HG03342 (cell line): Measurements from ENCODE around the gene HMGN2.
"Not testable (repeated sequence)": the region's sequence is repeated elsewhere in the genome, so short reads cannot be mapped to it uniquely, and the experiment has no call there.

Experiments used
- ATAC-seq: cut with Tn5 transposase; IDR thresholded peaks from one replicate; pipeline ENCODE4 v1.9.1; 2021; ENCODE audit warnings: mild to moderate bottlenecking, moderate library complexity; ENCODE audit not compliant: unreplicated experiment

HMGN2 gene

DNA sequence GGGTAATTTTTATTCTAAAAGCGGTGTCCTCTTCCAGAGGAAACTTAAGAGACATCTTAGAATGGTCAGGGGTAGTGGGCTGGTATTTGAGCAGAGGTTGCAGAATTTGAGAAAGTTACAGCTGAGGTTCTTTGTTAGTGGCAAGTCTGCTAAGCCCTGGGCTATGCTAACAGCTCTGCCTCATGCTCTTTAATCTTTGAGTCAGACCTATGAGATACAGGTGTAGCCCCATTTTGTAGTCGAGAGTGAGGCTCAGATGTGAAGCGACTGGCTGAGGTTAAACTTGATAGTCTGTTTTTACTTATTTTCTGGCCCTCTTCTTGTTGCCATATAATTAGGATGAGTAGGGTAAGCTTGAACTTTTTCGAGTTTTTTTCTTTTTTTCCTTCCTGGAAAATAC, 4.7 kb downstream of the HMGN2 start:
- no peak for ATAC-seq

- ATAC-seq, result no peak
These were observed 5.4 kb downstream of the HMGN2 start for GRCh38 chr1:26477446-26478152.

DNA sequence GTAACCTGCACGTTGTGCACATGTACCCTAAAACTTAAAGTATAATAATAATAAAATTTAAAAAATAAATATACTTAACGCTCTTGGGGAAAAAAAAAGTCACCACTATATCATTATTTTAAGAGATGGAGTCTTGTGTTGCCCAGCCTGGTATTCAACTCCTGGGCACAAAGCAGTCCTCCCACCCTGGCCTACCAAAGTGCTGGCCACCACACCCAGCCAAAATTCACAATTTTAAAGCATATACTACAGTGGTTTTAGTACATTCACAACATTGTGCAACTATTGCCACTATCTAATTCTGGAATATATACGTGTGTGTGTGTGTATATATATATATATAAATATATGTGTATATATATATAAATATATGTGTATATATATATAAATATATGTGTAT, 5.9 kb downstream of the HMGN2 start:
- ATAC-seq, result no peak

DNA sequence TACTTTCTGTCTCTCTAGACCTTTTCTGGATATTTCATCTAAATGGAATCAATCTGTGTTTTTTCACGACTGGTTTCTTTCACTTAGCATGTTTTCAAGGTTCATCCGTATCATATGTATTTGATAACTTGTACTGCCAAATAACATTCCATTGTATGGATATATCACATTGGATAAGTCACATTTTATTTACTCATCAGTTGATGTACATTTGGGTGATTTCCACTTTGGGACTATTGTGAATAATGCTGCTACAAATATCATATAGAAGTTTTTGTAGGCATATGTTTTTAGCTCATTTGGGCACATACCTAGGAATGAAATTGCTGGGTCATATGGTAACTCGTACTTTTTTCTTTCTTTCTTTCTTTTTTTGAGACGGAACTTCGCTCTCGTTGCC, 6.7 kb downstream of the HMGN2 start:
- ATAC-seq, result no peak

GRCh38 chr1:26482921-26483320, 10.7 kb downstream of the HMGN2 start:
- ATAC-seq, result no peak

DNA sequence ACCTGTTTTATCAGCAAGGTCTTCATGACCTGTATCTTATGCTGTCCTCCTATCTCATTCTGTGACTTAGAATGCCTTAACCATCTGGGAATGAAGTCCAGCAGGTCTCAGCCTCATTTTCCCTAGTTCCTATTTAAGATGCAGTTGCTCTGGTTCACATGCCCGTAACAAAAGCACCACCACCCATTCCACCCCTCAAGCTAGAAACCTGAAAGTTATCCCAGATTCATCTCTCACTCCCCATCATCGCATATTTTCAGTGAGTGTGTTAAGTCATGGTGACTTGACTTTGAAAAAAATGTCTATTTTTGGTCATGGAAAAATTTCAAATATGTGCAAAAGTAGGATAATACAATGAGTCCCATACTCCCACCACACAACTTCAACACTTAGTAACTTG, 11.7 kb downstream of the HMGN2 start:
- no peak for ATAC-seq

DNA sequence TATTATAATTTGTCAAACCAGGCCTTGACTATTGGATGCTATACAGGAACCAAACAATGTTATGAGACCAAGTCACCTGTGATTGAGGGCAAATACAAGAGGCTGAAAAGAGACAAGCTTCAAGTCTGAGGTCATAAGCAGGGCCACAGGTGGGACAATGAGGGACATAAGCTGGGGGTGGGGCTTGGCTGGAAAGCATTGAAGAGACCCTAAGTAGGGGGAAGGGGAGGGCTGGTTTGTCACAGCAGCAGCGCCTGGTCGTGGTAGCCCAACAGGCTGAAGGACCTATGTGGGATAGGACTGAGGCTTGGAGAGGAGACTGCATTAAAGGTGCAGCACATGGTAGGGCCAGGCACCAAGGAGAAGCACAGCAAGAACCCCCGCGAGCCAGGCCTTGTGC, 17.9 kb downstream of the HMGN2 start:
- no peak for ATAC-seq

DNA sequence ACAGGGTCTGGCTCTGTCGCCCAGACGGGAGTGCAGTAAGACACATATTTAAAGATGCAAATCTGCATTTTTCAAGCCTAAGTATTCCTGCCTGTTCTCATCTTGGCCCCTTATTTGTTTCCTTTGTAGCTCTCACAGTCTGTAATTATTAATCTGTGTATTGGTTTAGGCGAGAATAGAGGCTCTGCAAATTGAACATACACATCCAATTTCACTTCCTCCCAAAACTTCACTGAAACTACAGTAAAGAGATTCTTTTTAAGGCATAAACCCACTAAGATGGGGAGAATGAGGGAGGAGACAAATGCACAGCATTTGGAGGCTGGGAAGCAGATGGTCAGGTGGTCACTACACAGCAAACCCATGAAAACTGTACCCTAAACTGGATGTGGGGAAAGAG, 21.0 kb downstream of the HMGN2 start:
- ATAC-seq, result no peak

- ATAC-seq, result no peak
These were observed 21.7 kb downstream of the HMGN2 start for GRCh38 chr1:26493938-26494337.

- ATAC-seq, result no peak
These were observed 24.6 kb downstream of the HMGN2 start for GRCh38 chr1:26496861-26497260.

GRCh38 chr1:26498894-26499293, 26.7 kb downstream of the HMGN2 start:
- ATAC-seq, result no peak

- ATAC-seq, result peak; percentile 52
These were observed 28.4 kb downstream of the HMGN2 start for GRCh38 chr1:26500488-26501175.

DNA sequence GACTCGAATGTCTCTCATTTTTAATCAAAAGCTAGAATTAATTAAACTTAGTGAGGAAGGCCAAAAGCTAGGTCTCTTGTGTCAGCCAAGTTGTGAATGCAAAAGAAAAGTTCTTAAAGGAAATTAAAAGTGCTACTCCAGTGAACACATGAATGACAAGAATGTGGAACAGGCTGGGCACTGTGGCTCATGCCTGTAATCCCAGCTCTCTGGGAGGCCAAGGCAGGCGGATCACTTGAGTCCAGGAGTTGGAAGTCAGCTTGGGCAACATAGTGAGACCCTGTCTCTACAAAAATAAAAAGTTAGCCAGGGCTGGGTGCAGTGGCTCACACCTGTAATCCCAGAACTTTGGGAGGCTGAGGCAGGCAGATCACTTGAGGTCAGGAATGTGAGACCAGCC, 38.5 kb downstream of the HMGN2 start:
- ATAC-seq, result not testable (repeated sequence)

DNA sequence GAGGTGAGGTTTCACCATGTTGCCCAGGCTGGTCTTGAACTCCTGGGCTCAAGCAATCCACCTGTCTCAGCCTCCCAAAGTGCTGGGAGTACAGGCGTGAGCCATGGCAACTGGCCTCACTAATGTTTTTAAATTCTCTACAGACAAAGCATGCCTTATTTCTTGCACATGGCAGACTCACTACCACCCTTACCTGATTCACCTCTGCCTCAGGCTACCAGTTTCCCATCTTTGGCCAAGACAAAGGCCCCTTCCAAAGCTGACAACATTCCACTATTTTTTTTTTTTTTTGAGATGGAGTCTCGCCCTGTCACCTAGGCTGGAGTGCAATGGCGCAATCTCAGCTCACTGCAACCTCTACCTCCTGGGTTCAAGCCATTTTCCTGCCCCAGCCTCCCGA, 43.6 kb downstream of the HMGN2 start:
- ATAC-seq, result not testable (repeated sequence)

DNA sequence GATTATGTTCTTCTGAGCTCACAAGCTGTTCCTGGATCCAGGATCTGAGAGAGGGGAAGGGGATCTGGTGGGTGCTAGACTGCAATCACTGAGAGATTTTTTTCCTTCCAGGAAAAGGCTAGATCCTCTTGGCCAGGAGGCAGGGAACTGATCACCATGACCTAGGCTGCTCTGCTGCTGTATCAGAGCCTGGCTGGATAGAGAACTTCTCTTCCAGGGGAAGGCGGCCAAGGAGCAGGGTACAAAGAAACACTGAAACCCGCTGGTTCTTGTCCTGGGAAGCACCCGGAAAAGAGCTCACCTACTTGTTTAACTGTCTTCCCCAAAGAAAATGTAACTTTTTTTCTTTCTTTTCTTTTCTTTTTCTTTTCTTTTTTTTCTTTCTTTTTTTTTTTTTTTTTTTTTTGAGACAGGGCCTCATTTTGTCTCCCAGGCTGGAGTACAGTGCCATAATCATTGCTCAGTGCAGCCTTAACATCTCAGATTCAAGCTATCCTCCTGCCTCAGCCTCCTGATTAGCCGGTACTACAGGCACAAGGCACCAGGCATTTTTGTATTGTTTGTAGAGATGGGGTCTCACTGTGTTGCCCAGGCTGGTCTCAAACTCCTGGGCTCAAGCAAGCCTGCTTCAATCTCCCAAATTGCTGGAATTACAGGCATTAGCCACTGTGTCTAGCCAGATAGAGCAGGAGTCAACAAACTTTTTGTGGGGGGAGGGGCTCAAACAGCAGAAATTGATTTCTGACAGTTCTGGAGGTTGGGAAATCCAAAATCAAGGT, 44.9 kb downstream of the HMGN2 start:
- ATAC-seq, result no peak

- no peak for ATAC-seq
These were observed 45.5 kb downstream of the HMGN2 start for GRCh38 chr1:26517766-26518049.

DNA sequence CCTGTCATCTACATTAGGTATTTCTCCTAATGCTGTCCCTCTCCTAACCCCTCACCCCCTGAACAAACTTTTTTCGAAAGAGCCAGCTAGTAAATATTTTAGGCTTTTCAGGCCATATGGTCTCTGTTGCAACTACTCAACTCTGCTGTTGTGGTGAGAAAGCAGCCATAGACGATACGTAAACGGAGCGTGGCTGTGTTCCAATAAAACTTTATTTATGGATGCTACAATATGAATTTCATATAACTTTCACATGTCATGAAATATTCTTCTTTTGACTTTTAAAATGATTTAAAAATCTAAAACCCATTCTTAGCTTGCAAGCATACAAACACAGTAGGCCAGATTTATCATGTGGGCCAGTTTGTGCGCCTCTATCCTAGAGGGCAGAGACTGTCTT, 46.1 kb downstream of the HMGN2 start:
- ATAC-seq, result no peak

DNA sequence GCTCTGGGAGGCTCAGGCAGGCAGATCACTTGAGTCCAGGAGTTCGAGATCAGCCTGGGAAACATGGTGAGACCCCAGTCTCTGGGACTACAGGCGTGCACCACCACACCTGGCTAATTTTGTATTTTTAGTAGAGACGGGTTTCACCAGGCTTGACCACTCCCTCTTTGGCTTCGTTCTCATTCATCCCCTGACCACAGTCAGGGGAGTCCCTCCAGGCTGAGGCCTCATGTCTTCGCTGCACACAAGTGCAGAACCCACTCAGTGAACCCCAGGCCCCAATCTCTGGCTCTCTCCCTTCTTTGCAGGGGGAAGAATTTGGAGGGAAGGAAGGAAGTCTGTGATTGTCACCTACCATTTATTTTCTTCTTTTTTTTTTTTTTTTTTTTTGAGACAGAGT, 48.1 kb downstream of the HMGN2 start:
- no peak for ATAC-seq

DNA sequence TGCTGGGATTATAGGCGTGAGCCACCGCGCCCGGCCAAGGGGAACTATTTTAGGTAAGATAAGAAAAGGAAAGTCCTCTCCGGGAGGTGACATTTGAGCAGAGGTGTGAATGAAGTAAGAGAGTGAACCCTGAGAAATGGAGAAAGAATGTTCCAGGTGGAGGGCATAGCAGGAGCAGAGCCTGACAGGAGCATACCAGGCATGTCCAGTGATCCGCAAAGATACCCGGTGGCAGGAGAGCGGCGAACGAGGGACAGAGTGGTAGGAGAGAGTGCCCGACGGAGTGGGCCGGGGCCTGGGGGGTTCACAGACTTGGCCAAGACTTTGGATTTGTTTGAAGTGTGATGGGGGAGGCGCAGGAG, 49.4 kb downstream of the HMGN2 start:
- no peak for ATAC-seq

GRCh38 chr1:26522073-26522472, 49.8 kb downstream of the HMGN2 start:
- no peak for ATAC-seq

- ATAC-seq, result no peak
These were observed 51.9 kb downstream of the HMGN2 start for GRCh38 chr1:26524181-26524580.
